ENCODE data around the gene NEGR1.

GRCh38 chr1:71882637-71883036 lies 399.7 kb downstream of the NEGR1 start:
- TF ChIP-seq EP300 (IDR thresholded peaks at IDR 0.05) (no peak), CTCF (IDR thresholded peaks at IDR 0.05) (no peak), POLR2A (IDR thresholded peaks at IDR 0.05) (no peak)

All from stomach (tissue), 4 donors.